Measurements from ENCODE around the gene DOCK8.

Gene DOCK8

GRCh38 chr9:272251-273213 is 57.9 kb downstream of the DOCK8 start:
- no peaks in the 10 kb centered on the region for H3K4me1 ChIP-seq
- no peak overlapping the region for H3K4me3 ChIP-seq (ENCODE audit: low read depth, low read length)
- H3K36me3 ChIP-seq: no peaks in the 10 kb centered on the region
- no peaks in the 10 kb centered on the region for H3K9me3 ChIP-seq
- TF ChIP-seq, protein P1, sequence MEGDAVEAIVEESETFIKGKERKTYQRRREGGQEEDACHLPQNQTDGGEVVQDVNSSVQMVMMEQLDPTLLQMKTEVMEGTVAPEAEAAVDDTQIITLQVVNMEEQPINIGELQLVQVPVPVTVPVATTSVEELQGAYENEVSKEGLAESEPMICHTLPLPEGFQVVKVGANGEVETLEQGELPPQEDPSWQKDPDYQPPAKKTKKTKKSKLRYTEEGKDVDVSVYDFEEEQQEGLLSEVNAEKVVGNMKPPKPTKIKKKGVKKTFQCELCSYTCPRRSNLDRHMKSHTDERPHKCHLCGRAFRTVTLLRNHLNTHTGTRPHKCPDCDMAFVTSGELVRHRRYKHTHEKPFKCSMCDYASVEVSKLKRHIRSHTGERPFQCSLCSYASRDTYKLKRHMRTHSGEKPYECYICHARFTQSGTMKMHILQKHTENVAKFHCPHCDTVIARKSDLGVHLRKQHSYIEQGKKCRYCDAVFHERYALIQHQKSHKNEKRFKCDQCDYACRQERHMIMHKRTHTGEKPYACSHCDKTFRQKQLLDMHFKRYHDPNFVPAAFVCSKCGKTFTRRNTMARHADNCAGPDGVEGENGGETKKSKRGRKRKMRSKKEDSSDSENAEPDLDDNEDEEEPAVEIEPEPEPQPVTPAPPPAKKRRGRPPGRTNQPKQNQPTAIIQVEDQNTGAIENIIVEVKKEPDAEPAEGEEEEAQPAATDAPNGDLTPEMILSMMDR (IDR thresholded peaks at IDR 0.05; ENCODE audit: low read depth, low read length): no peak
- no peaks in the 10 kb centered on the region for H3K27me3 ChIP-seq
- DNase-seq: no peak

DNA sequence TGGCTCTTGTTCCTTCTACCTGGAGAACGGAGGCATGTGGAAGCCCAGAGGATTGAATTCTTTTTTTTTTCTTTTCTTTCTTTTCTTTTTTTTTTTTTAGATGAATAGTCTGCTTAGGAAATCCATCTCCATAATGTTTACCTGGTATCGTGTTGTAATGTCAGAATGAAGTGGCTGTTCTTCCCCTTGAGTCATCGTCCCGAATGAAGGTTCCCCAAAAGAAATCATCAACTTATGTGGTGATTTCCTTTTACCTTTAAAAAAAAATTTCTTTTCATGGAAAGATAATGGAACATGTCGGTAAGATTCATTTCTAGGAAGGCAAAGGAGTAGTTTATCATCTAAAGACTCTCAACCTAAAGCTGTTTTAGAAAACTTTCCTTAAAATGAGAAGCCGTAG is 59.7 kb downstream of the DOCK8 start:
- H3K36me3 ChIP-seq: no peaks in the 10 kb centered on the region
- no peaks in the 10 kb centered on the region for H3K9me3 ChIP-seq
- H3K27me3 ChIP-seq: no peaks in the 10 kb centered on the region
- H3K4me1 ChIP-seq: no peaks in the 10 kb centered on the region
- no peak overlapping the region for H3K4me3 ChIP-seq (ENCODE audit: low read depth, low read length)
- TF ChIP-seq, protein P1 (IDR thresholded peaks at IDR 0.05; ENCODE audit: low read depth, low read length): no peak
- no peak for DNase-seq

DNA sequence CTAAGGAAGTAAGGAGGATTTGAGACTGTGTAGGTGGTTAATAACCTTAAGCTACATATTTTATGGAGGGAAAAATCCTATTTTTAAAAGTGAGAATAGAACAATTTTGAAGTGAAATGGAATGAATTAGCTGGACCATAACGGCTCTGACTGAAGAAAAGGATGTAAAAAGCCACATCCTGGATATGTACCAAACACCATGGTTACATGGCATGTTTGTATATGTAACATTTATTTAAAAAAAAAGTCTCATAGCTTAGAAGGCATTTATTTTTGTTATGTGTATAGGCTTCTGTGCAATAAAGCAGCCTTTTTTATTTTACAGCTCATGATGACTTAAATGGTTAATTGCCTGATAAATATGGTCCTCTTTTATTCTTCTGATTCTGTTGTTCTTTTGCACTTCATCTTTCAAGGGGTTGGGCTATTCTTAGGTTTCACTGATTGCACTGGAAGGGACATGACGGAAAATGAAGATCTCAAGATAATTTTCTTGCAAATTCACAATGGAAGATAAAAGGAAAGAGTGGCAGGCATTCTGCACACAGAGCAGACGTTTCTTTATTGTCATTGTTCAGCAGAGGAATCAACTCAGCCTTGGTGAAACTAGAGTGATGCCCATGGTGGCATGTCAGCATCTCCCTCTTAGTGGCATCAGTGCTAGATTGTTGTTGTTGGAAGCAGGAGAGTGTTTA is 63.1 kb downstream of the DOCK8 start:
- Histone ChIP-seq H3K4me1 (no peaks in the 10 kb centered on the region), H3K9me3 (no peaks in the 10 kb centered on the region)

DNA sequence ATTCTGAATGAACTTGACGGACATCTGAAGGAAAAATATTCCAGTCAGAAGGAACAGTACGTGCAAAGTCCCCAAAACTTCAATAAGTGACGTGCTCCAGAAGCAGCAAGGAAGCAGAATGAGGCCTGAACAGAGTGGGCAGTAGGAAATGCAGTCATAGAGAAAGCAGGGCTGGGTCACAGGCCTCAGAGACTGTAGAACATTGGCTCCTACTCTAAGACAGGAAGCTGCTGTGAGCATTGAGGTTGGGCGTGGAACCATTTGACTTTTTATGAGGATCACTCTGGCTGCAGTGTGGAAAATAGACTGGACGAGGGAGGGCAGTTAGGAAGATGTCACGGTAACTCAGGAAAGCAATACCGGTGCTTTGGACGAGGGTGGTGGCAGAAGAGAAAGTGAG is 64.0 kb downstream of the DOCK8 start:
- TF ChIP-seq, protein P1 (IDR thresholded peaks at IDR 0.05; ENCODE audit: low read depth, low read length): no peak
- Histone ChIP-seq H3K36me3 (no peaks in the 10 kb centered on the region), H3K27me3 (no peaks in the 10 kb centered on the region), H3K4me1 (no peaks in the 10 kb centered on the region), H3K9me3 (no peaks in the 10 kb centered on the region), H3K4me3 (ENCODE audit: low read depth, low read length) (no peak overlapping the region)
- no peak for DNase-seq

More for the DNA sequence above, 63.1 kb downstream of the DOCK8 start:
- TF ChIP-seq, protein P1 (IDR thresholded peaks at IDR 0.05; ENCODE audit: low read depth, low read length): no peak
- H3K27me3 ChIP-seq: no peaks in the 10 kb centered on the region
- H3K36me3 ChIP-seq: no peaks in the 10 kb centered on the region
- DNase-seq: no peak
- no peak overlapping the region for H3K4me3 ChIP-seq (ENCODE audit: low read depth, low read length)

DNA sequence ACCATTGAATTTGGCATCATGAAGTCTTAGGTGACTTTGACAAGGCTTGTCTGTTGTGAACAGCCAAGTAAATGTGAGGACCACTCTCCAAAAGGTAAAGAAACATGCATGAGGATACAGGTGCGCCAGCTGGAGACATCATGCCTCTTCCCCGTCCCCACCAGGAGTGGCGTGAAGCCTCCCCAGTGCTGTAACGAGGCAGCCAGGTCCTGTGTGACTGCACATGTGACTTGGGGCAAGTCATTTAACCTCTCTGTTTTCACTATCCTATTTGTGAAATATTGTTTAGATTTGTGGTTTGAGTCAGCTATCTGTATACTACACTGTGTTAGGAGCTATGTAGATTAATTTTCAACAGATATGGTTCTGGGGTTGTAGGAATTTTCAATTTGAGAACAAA is 65.0 kb downstream of the DOCK8 start:
- DNase-seq: no peak
- no peak overlapping the region for H3K4me3 ChIP-seq (ENCODE audit: low read depth, low read length)
- H3K36me3 ChIP-seq: no peaks in the 10 kb centered on the region
- H3K9me3 ChIP-seq: no peaks in the 10 kb centered on the region
- TF ChIP-seq, protein P1 (IDR thresholded peaks at IDR 0.05; ENCODE audit: low read depth, low read length): no peak
- no peaks in the 10 kb centered on the region for H3K4me1 ChIP-seq
- H3K27me3 ChIP-seq: no peaks in the 10 kb centered on the region

Measured in BE2C (cell line).